Right forelimb (tissue), 1 donor: ENCODE data around the gene ASAP2.

Experiments
- DNase-seq: peaks from one replicate; pipeline ENCODE4 v3.0.0-alpha.2; 2018

ASAP2 gene

GRCh38 chr2:9330612-9331270 lies 124.1 kb downstream of the ASAP2 start:
- DNase-seq = no peak

GRCh38 chr2:9331704-9332103 lies 125.1 kb downstream of the ASAP2 start:
- no peak for DNase-seq

GRCh38 chr2:9332136-9332852 lies 125.7 kb downstream of the ASAP2 start:
- no peak for DNase-seq

GRCh38 chr2:9332853-9333245 lies 126.2 kb downstream of the ASAP2 start:
- DNase-seq = no peak

GRCh38 chr2:9333591-9334171 lies 127.1 kb downstream of the ASAP2 start:
- no peak for DNase-seq

- DNase-seq = no peak
These were observed 128.1 kb downstream of the ASAP2 start for GRCh38 chr2:9334761-9335160.

- no peak for DNase-seq
These were observed 128.8 kb downstream of the ASAP2 start for GRCh38 chr2:9335322-9335832.

- no peak for DNase-seq
These were observed 129.6 kb downstream of the ASAP2 start for GRCh38 chr2:9336241-9336575.

- peak; percentile 68 for DNase-seq
These were observed 130.1 kb downstream of the ASAP2 start for GRCh38 chr2:9336576-9337314.

GRCh38 chr2:9337901-9338300 lies 131.3 kb downstream of the ASAP2 start:
- no peak for DNase-seq

- no peak for DNase-seq
These were observed 134.8 kb downstream of the ASAP2 start for GRCh38 chr2:9341337-9341887.

GRCh38 chr2:9342659-9343058 lies 136.0 kb downstream of the ASAP2 start:
- no peak for DNase-seq

- no peak for DNase-seq
These were observed 136.9 kb downstream of the ASAP2 start for GRCh38 chr2:9343524-9343923.

GRCh38 chr2:9344434-9344833 lies 137.8 kb downstream of the ASAP2 start:
- no peak for DNase-seq

GRCh38 chr2:9345343-9345742 lies 138.7 kb downstream of the ASAP2 start:
- no peak for DNase-seq

GRCh38 chr2:9345997-9346396 lies 139.4 kb downstream of the ASAP2 start:
- no peak for DNase-seq

GRCh38 chr2:9346885-9347284 lies 140.3 kb downstream of the ASAP2 start:
- no peak for DNase-seq

GRCh38 chr2:9347411-9347881 lies 140.8 kb downstream of the ASAP2 start:
- DNase-seq = no peak

GRCh38 chr2:9354318-9354717 lies 147.7 kb downstream of the ASAP2 start:
- no peak for DNase-seq

GRCh38 chr2:9355270-9355669 lies 148.7 kb downstream of the ASAP2 start:
- DNase-seq = no peak

- no peak for DNase-seq
These were observed 149.1 kb downstream of the ASAP2 start for GRCh38 chr2:9355716-9356115.

- DNase-seq = no peak
These were observed 149.6 kb downstream of the ASAP2 start for GRCh38 chr2:9356261-9356660.

GRCh38 chr2:9358846-9359245 lies 152.2 kb downstream of the ASAP2 start:
- DNase-seq = no peak
